ENCODE measurements around the gene PAOX.
A peak's percentile ranks its signal among the peaks of the same experiment; 100 is the strongest.

The PAOX gene

GRCh38 chr10:133378251-133379096, 588 bp upstream of the PAOX start (continued):
- TF ChIP-seq ZNF449 (tag by site-specific recombination; IDR thresholded peaks at IDR 0.05): peak; percentile 22; the same call in 1 of the 2 replicates
- TF ChIP-seq KLF1 (tag by site-specific recombination; IDR thresholded peaks at IDR 0.05): no peak
- peak; percentile 29; the same call in 1 of the 2 replicates for TF ChIP-seq CTCF (tag by site-specific recombination; IDR thresholded peaks at IDR 0.05)
- TF ChIP-seq ZNF2 (tag by site-specific recombination; IDR thresholded peaks at IDR 0.05): peak; percentile 83
- no peak for TF ChIP-seq ZNF626 (tag by site-specific recombination; IDR thresholded peaks at IDR 0.05)
- TF ChIP-seq ZNF366 (tag by site-specific recombination; conservative IDR thresholded peaks at IDR 0.05): no peak
- no peak for TF ChIP-seq TRIM28 (IDR thresholded peaks at IDR 0.05; ENCODE audit: borderline replicate concordance, low read length)
- no peak for TF ChIP-seq ELK4 (IDR thresholded peaks at IDR 0.05; ENCODE audit: borderline replicate concordance, low read depth, low read length)
- no peak for TF ChIP-seq ZNF785 (tag by site-specific recombination; IDR thresholded peaks at IDR 0.05)
- TF ChIP-seq ZFP37 (tag by site-specific recombination; IDR thresholded peaks at IDR 0.05): no peak

GRCh38 chr10:133379801-133380666, 972 bp downstream of the PAOX start:
- H3K4me1 ChIP-seq (ENCODE audit: control insufficient read depth, insufficient read depth, low read length): peaks cover 6% of the 10 kb centered on the region; the same call in 1 of the 2 replicates
- H3K4me3 ChIP-seq (ENCODE audit: low read depth, low read length): no peak overlapping the region
- H3K27ac ChIP-seq (ENCODE audit: extremely low read depth, low read depth, low read length): no peak overlapping the region
- TF ChIP-seq ZBTB10 (tag by site-specific recombination; IDR thresholded peaks at IDR 0.05): 0 out of 2 replicates have a peak, but pooled peaks have one; percentile 4
- no peak for TF ChIP-seq ZNF404 (tag by site-specific recombination; IDR thresholded peaks at IDR 0.05)
- TF ChIP-seq KLF9 (tag by site-specific recombination; IDR thresholded peaks at IDR 0.05; ENCODE audit: low read depth): peak; percentile 39; the same call in 1 of the 2 replicates
- peaks cover 0 to 7% of the 10 kb centered on the region in 2 experiments; a peak in 1 of 3 replicates for H3K36me3 ChIP-seq (ENCODE audit: control insufficient read depth in 2 of 2, insufficient read depth in 1 of 2, low read length in 2 of 2)
- POLR2A ChIA-PET: no interaction called here
- CTCF ChIA-PET: interaction anchor here (0.9 kb wide), 1 partner anchor 64 kb away, joined by 3 read pairs; no protein-coding TSS in a partner anchor
- no peaks in the 10 kb centered on the region for H3K9me3 ChIP-seq (ENCODE audit: control insufficient read depth, insufficient read depth, low read depth, low read length)

All from HEK293 (cell line).